A673 (cell line): ENCODE results near the gene RAB6D. TPM values are rescaled to one million over a fixed set of nuclear protein-coding genes. Genes with fewer than 3 reads are reported as not detected.
"Not testable (repeated sequence)": the region's sequence is repeated elsewhere in the genome, so short reads cannot be mapped to it uniquely, and the experiment has no call there.

Source experiments
- BruUV-seq: library from RNA; stranded (reverse); fragments of 400-500 nt; replicated peaks from 2 replicates; lab custom pipeline; 2021; lab: Mats Ljungman, UMichigan
- CTCF ChIA-PET: fragments of 300-600 bp; sonication (Branson Sonifier 250); formaldehyde crosslinking; loops from one replicate; lab custom pipeline; 2022; ENCODE audit warnings: antibody characterized with exemption; lab: Charles Lee
- POLR2A ChIA-PET: fragments of 300-600 bp; sonication (Branson Sonifier 250); formaldehyde crosslinking; loops from one replicate; lab custom pipeline; 2022; ENCODE audit warnings: antibody characterized with exemption; ENCODE audit not compliant: low non-redundant PET; lab: Charles Lee
- DNase-seq: peaks from one replicate; pipeline ENCODE4 v3.0.0-alpha.2; 2015; ENCODE audit warnings: low spot score
- H3K27ac ChIP-seq: fragments of 200-600 bp; sonication (generic); 2 replicates; pipeline ENCODE4 v1.5.1; 2016; ENCODE audit warnings: mixed run types, low read depth, mild to moderate bottlenecking, mixed read lengths, antibody characterized with exemption, low read length; ENCODE audit not compliant: poor library complexity, severe bottlenecking
- H3K27me3 ChIP-seq: fragments of 200-600 bp; sonication (generic); replicated peaks from 2 replicates; pipeline ENCODE4 v1.6.1; 2017; ENCODE audit warnings: mixed run types, low read depth, mild to moderate bottlenecking, mixed read lengths, antibody characterized with exemption, low read length; ENCODE audit not compliant: insufficient read depth, poor library complexity
- H3K36me3 ChIP-seq: fragments of 200-600 bp; sonication (generic); 2 replicates; pipeline ENCODE4 v1.6.1; 2016; ENCODE audit warnings: mixed run types, mild to moderate bottlenecking, mixed read lengths, antibody characterized with exemption, low read length; ENCODE audit not compliant: insufficient read depth, poor library complexity, severe bottlenecking
- H3K4me1 ChIP-seq: fragments of 200-600 bp; sonication (generic); 2 replicates; pipeline ENCODE4 v1.6.1; 2017; ENCODE audit warnings: mixed run types, mild to moderate bottlenecking, mixed read lengths, antibody characterized with exemption, low read length; ENCODE audit not compliant: insufficient read depth, poor library complexity, severe bottlenecking
- H3K4me3 ChIP-seq: fragments of 200-600 bp; sonication (generic); 2 replicates; pipeline ENCODE4 v1.5.1; 2016; ENCODE audit warnings: low read depth, mixed run types, mild to moderate bottlenecking, mixed read lengths, low read length; ENCODE audit not compliant: poor library complexity, severe bottlenecking
- H3K9me3 ChIP-seq: fragments of 200-600 bp; sonication (generic); 2 replicates; pipeline ENCODE4 v1.6.1; 2016; ENCODE audit warnings: mixed run types, low read depth, mild to moderate bottlenecking, mixed read lengths, antibody characterized with exemption, low read length; ENCODE audit not compliant: poor library complexity, severe bottlenecking
- EZH2 ChIP-seq: fragments of 200-600 bp; sonication (generic); IDR thresholded peaks from 2 replicates; pipeline ENCODE4 v1.6.1; 2017; ENCODE audit warnings: borderline replicate concordance, low read depth, mild to moderate bottlenecking, mixed read lengths, antibody characterized with exemption, low read length; ENCODE audit not compliant: poor library complexity, severe bottlenecking
- intact Hi-C: fragments of 100-400 bp; cut with micrococcal nuclease; formaldehyde crosslinking; loops from one replicate; pipeline ENCODE4 v1.10.0; 2022; ENCODE audit not compliant: unreplicated experiment
- total RNA-seq: library from RNA; stranded (reverse); gene quantifications from 2 replicates; pipeline ENCODE4 v1.2.3, GENCODE V29; 2021
- TF ChIP-seq, protein P1 (sequence below): fragments of 300-800, 200-600 bp; sonication (generic); conservative IDR thresholded peaks from 2 replicates; pipeline ENCODE4 v1.5.1; 2017; ENCODE audit warnings: low read depth, mild to moderate bottlenecking, antibody characterized with exemption, low read length, moderate library complexity, mixed read lengths

Gene RAB6D
- total RNA-seq, 1 experiment from 2014 or later, result not detected

DNA sequence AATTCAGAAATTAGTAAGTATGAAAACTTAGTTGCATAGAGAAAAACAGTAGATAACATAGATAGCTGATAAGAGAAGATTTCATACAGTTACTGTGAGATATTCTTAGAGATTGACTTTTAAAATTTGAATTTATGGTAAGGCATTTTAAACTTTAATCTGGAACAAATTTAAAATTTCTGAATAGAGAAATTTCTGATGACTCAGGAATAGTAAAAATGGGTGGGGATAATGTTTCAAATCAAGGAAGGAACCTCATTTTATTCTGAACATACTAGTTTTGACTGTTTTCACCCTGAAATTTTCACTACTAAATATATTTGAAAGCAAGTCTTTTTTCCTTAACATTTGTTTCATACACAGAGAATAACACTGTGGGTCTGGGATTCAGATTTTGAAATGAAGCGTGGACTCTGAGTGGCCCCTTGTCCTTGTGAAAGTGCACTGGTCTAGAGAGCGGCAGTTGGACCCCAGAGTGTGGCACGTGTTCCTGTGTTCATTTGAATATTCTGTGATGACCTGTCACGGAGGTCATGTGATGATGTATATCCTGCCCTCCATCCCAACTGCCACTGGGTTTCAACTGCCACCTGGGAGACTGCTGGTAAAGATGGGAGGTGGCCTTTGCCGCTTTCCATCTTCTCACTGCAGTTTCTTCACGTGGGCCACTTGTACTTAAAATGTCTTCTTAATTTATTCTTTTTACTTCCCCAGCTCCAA, 38.5 kb upstream of the RAB6D start:
- TF ChIP-seq, protein P1, sequence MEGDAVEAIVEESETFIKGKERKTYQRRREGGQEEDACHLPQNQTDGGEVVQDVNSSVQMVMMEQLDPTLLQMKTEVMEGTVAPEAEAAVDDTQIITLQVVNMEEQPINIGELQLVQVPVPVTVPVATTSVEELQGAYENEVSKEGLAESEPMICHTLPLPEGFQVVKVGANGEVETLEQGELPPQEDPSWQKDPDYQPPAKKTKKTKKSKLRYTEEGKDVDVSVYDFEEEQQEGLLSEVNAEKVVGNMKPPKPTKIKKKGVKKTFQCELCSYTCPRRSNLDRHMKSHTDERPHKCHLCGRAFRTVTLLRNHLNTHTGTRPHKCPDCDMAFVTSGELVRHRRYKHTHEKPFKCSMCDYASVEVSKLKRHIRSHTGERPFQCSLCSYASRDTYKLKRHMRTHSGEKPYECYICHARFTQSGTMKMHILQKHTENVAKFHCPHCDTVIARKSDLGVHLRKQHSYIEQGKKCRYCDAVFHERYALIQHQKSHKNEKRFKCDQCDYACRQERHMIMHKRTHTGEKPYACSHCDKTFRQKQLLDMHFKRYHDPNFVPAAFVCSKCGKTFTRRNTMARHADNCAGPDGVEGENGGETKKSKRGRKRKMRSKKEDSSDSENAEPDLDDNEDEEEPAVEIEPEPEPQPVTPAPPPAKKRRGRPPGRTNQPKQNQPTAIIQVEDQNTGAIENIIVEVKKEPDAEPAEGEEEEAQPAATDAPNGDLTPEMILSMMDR, result no peak
- TF ChIP-seq EZH2, result no peak
- no peak overlapping the region for H3K4me3 ChIP-seq
- H3K36me3 ChIP-seq, result no peaks in the 10 kb centered on the region
- no TSS peak for BruUV-seq
- no peaks in the 10 kb centered on the region for H3K9me3 ChIP-seq
- ChIA-PET POLR2A (no interaction called here), CTCF (no interaction called here)
- H3K27ac ChIP-seq, result no peak overlapping the region
- H3K27me3 ChIP-seq, result peaks cover 62% of the 10 kb centered on the region
- no peaks in the 10 kb centered on the region for H3K4me1 ChIP-seq
- no peak for DNase-seq
- intact Hi-C loops, result no loop called here

- H3K4me1 ChIP-seq, result no peaks in the 10 kb centered on the region
Observed at GRCh38 chr2:131400849-131401248, 36.9 kb upstream of the RAB6D start.

GRCh38 chr2:131400441-131400840, 36.5 kb upstream of the RAB6D start:
- CTCF ChIA-PET, DNase-seq, POLR2A ChIA-PET, H3K4me1 ChIP-seq, intact Hi-C loops, BruUV-seq, H3K9me3 ChIP-seq, H3K36me3 ChIP-seq, H3K27ac ChIP-seq, H3K4me3 ChIP-seq: not testable (repeated sequence)
- peaks cover 45% of the 10 kb centered on the region for H3K27me3 ChIP-seq

More at GRCh38 chr2:131400849-131401248, 36.9 kb upstream of the RAB6D start:
- no peaks in the 10 kb centered on the region for H3K36me3 ChIP-seq
- ChIA-PET CTCF (no interaction called here), POLR2A (no interaction called here)
- H3K27ac ChIP-seq, result no peak overlapping the region
- no TSS peak for BruUV-seq
- DNase-seq, result no peak
- TF ChIP-seq, protein P1, result no peak
- TF ChIP-seq EZH2, result no peak
- no peak overlapping the region for H3K4me3 ChIP-seq
- intact Hi-C loops, result no loop called here
- no peaks in the 10 kb centered on the region for H3K9me3 ChIP-seq
- peaks cover 49% of the 10 kb centered on the region for H3K27me3 ChIP-seq

DNA sequence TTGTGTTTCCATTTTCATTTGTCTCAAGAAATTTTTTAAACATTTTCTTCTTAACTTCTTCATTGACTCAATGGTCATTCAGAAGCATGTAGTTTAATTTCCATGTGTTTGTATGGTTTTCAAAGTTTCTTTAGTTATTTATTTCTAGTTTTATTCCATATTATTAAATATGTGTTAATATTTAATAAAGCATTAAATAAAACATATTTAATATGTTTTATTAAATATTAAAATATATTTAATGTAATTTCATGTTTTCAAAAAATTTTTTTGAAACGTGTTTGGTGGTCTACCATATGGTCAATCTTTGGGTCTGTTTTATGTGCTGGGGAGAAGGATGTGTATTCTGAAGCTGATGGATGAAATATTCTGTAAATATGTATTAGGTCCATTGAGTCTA, 32.2 kb upstream of the RAB6D start:
- H3K4me3 ChIP-seq, H3K9me3 ChIP-seq, intact Hi-C loops, CTCF ChIA-PET, BruUV-seq, H3K4me1 ChIP-seq, DNase-seq, H3K36me3 ChIP-seq, H3K27ac ChIP-seq, POLR2A ChIA-PET: not testable (repeated sequence)
- H3K27me3 ChIP-seq, result peaks cover 34% of the 10 kb centered on the region

DNA sequence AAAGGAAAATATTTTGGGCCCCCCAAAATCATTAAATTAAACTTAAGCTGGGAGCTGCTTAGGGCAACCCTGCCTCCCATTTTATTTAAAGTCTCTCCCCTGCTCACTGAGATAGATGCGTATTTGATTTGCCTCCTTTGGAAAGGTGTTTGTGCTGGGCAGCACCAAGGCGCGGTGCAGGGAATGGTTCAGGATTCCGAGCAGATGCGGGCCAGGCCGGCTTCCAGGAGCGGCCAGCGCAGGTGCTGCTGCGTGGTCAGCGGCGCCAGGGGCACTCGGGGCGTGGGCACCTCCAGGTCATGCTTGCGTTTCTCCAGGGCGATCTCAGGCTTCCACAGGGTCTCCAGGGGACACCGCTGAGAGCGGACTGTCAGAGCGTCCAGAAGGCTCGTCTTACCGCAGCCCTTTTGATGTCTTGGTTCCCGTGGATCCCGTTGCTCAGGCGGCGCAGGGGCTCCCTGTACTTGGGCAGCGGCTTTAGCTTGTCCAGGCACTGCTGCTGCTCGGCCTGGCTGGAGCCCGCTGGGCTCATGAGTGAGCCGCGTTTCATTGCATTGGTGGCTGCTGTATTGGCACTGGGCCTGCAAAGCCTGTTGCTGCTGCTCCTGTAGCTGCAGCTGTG, 31.2 kb upstream of the RAB6D start:
- CTCF ChIA-PET, POLR2A ChIA-PET, H3K27ac ChIP-seq, BruUV-seq, H3K36me3 ChIP-seq, intact Hi-C loops, H3K4me1 ChIP-seq, H3K9me3 ChIP-seq, DNase-seq, H3K4me3 ChIP-seq: not testable (repeated sequence)
- peaks cover 32% of the 10 kb centered on the region for H3K27me3 ChIP-seq
